Activated CD8-positive, alpha-beta T cell treated with anti-CD3 and anti-CD28 coated beads for 36 hours (primary cell): ENCODE measurements around the gene CYRIA. TPM values are rescaled to one million over a fixed set of nuclear protein-coding genes. Genes with fewer than 3 reads are reported as not detected.

Source experiments
- ATAC-seq: fragments of 200-7000 bp; cut with Tn5 transposase; one replicate; pipeline ENCODE4 v1.10.0; 2021; ENCODE audit warnings: mild to moderate bottlenecking, moderate library complexity
- CTCF ChIA-PET: fragments of 350-600 bp; sonication (Branson Sonifier 250); formaldehyde crosslinking; loops from one replicate; lab custom pipeline; 2021; ENCODE audit warnings: antibody characterized with exemption; lab: Charles Lee
- POLR2A ChIA-PET: fragments of 350-600 bp; sonication (Branson Sonifier 250); formaldehyde crosslinking; loops from one replicate; lab custom pipeline; 2021; ENCODE audit warnings: antibody characterized with exemption; lab: Charles Lee
- DNase-seq: peaks from one replicate; pipeline ENCODE4 v3.0.0-alpha.2; 2020
- H3K27ac Mint-ChIP-seq: one replicate; pipeline ENCODE4 v1.8.0; 2021; ENCODE audit warnings: mild to moderate bottlenecking, mixed read lengths
- H3K27me3 Mint-ChIP-seq: one replicate; pipeline ENCODE4 v1.8.0; 2021; ENCODE audit warnings: mixed read lengths
- H3K36me3 Mint-ChIP-seq: one replicate; pipeline ENCODE4 v1.8.0; 2021; ENCODE audit warnings: low read depth, mixed read lengths
- H3K4me1 Mint-ChIP-seq: one replicate; pipeline ENCODE4 v1.8.0; 2021; ENCODE audit warnings: low read depth, mixed read lengths
- H3K4me3 Mint-ChIP-seq: one replicate; pipeline ENCODE4 v1.8.0; 2021; ENCODE audit warnings: mild to moderate bottlenecking, moderate library complexity, mixed read lengths
- H3K9me3 Mint-ChIP-seq: one replicate; pipeline ENCODE4 v1.8.0; 2021; ENCODE audit warnings: mixed read lengths
- CTCF ChIP-seq: fragments of 200-600 bp; IDR thresholded peaks from one replicate; pipeline ENCODE4 v1.8.0; 2022; ENCODE audit warnings: antibody characterized with exemption, mild to moderate bottlenecking
- intact Hi-C: fragments of 100-400 bp; cut with micrococcal nuclease; formaldehyde crosslinking; loops from one replicate; pipeline ENCODE4 v1.10.0; 2022
- total RNA-seq, 2 experiments: library from RNA; stranded (reverse); gene quantifications; one replicate each; pipeline ENCODE4 v1.2.3, GENCODE V29; 2021

CYRIA gene
- total RNA-seq, 2 experiments from 2014 or later = 0.70 to 0.72 TPM

GRCh38 chr2:16642088-16642487 is 23.5 kb downstream of the CYRIA start:
- DNase-seq (no peak), ATAC-seq (no peak)
- intact Hi-C loops = no loop called here
- no peak overlapping the region for H3K4me3 Mint-ChIP-seq
- no peak for TF ChIP-seq CTCF
- H3K36me3 Mint-ChIP-seq = no peaks in the 10 kb centered on the region
- no peaks in the 10 kb centered on the region for H3K27me3 Mint-ChIP-seq
- no peaks in the 10 kb centered on the region for H3K9me3 Mint-ChIP-seq
- no peak overlapping the region for H3K27ac Mint-ChIP-seq
- CTCF ChIA-PET = interaction anchor here (1.1 kb wide), 1 partner anchor 16 kb away, joined by 3 read pairs; no protein-coding TSS in a partner anchor
- peaks cover 15% of the 10 kb centered on the region for H3K4me1 Mint-ChIP-seq
- POLR2A ChIA-PET = no interaction called here

- no peak for ATAC-seq
- Mint-ChIP-seq H3K4me3 (no peak overlapping the region), H3K27ac (no peak overlapping the region), H3K27me3 (no peaks in the 10 kb centered on the region), H3K9me3 (no peaks in the 10 kb centered on the region), H3K4me1 (peaks cover 15% of the 10 kb centered on the region), H3K36me3 (no peaks in the 10 kb centered on the region)
- ChIA-PET CTCF (no interaction called here), POLR2A (no interaction called here)
- intact Hi-C loops = no loop called here
- TF ChIP-seq CTCF = no peak
- no peak for DNase-seq
Observed at GRCh38 chr2:16641509-16641908, 24.1 kb downstream of the CYRIA start.

- H3K4me1 Mint-ChIP-seq = peaks cover 15% of the 10 kb centered on the region
- TF ChIP-seq CTCF = no peak
- H3K27ac Mint-ChIP-seq = no peak overlapping the region
- no peaks in the 10 kb centered on the region for H3K9me3 Mint-ChIP-seq
- CTCF ChIA-PET = no interaction called here
- POLR2A ChIA-PET = no interaction called here
- no peaks in the 10 kb centered on the region for H3K27me3 Mint-ChIP-seq
- ATAC-seq (no peak), DNase-seq (no peak)
- no peak overlapping the region for H3K4me3 Mint-ChIP-seq
- intact Hi-C loops = no loop called here
- H3K36me3 Mint-ChIP-seq = no peaks in the 10 kb centered on the region
Observed at GRCh38 chr2:16640867-16641266, 24.8 kb downstream of the CYRIA start.

- POLR2A ChIA-PET = no interaction called here
- intact Hi-C loops = no loop called here
- peaks cover 15% of the 10 kb centered on the region for H3K4me1 Mint-ChIP-seq
Observed at GRCh38 chr2:16640001-16640700, 25.5 kb downstream of the CYRIA start.

More at GRCh38 chr2:16640001-16640700, 25.5 kb downstream of the CYRIA start:
- TF ChIP-seq CTCF = no peak
- no peak for ATAC-seq
- DNase-seq = no peak
- no peak overlapping the region for H3K27ac Mint-ChIP-seq
- CTCF ChIA-PET = interaction anchor here (1.4 kb wide), 1 partner anchor 15 kb away, joined by 3 read pairs; no protein-coding TSS in a partner anchor
- no peaks in the 10 kb centered on the region for H3K9me3 Mint-ChIP-seq
- no peak overlapping the region for H3K4me3 Mint-ChIP-seq
- H3K36me3 Mint-ChIP-seq = no peaks in the 10 kb centered on the region
- H3K27me3 Mint-ChIP-seq = no peaks in the 10 kb centered on the region
